Measurements from ENCODE around the gene PVALB. TPM values are rescaled to one million over a fixed set of nuclear protein-coding genes. Genes with fewer than 3 reads are reported as not detected.

The PVALB gene
- total RNA-seq, 1 donor from 2014 or later = 0.81 TPM

GRCh38 chr22:36815558-36816338 lies 1.1 kb downstream of the PVALB start:
- no peak for DNase-seq (ENCODE audit: low spot score)

GRCh38 chr22:36814801-36815200 lies 2.0 kb downstream of the PVALB start:
- no peak for ATAC-seq

More at GRCh38 chr22:36815558-36816338, 1.1 kb downstream of the PVALB start:
- ATAC-seq = no peak

GRCh38 chr22:36811094-36811800 lies 5.6 kb downstream of the PVALB start:
- no peak for DNase-seq (ENCODE audit: low spot score)
- no peak for ATAC-seq

More at GRCh38 chr22:36814801-36815200, 2.0 kb downstream of the PVALB start:
- DNase-seq (ENCODE audit: low spot score) = no peak

GRCh38 chr22:36809351-36809750 lies 7.5 kb downstream of the PVALB start:
- no peak for ATAC-seq
- DNase-seq (ENCODE audit: low spot score) = no peak

GRCh38 chr22:36808721-36809344 lies 8.0 kb downstream of the PVALB start:
- DNase-seq (ENCODE audit: low spot score) (no peak), ATAC-seq (no peak)

- ATAC-seq (no peak), DNase-seq (ENCODE audit: low spot score) (no peak)
Observed at GRCh38 chr22:36807627-36808026, 9.2 kb downstream of the PVALB start.

GRCh38 chr22:36806835-36807234 lies 10.0 kb downstream of the PVALB start:
- no peak for DNase-seq (ENCODE audit: low spot score)
- no peak for ATAC-seq

- ATAC-seq (no peak), DNase-seq (ENCODE audit: low spot score) (no peak)
Observed at GRCh38 chr22:36803358-36803757, 13.5 kb downstream of the PVALB start.

- no peak for ATAC-seq
- DNase-seq (ENCODE audit: low spot score) = no peak
Observed at GRCh38 chr22:36798674-36799066, 18.2 kb downstream of the PVALB start.

GRCh38 chr22:36797911-36798673 lies 18.7 kb downstream of the PVALB start:
- no peak for DNase-seq (ENCODE audit: low spot score)
- ATAC-seq = no peak

- no peak for DNase-seq (ENCODE audit: low spot score)
- ATAC-seq = no peak
Observed at GRCh38 chr22:36797374-36797773, 19.5 kb downstream of the PVALB start.

- DNase-seq (ENCODE audit: low spot score) = no peak
- no peak for ATAC-seq
Observed at GRCh38 chr22:36796552-36797175, 20.2 kb downstream of the PVALB start.

GRCh38 chr22:36795633-36796032 lies 21.2 kb downstream of the PVALB start:
- DNase-seq (ENCODE audit: low spot score) = no peak
- no peak for ATAC-seq

- no peak for ATAC-seq
- DNase-seq (ENCODE audit: low spot score) = no peak
Observed at GRCh38 chr22:36790648-36791047, 26.2 kb downstream of the PVALB start.

GRCh38 chr22:36787204-36787988 lies 29.4 kb downstream of the PVALB start:
- DNase-seq (ENCODE audit: low spot score) (no peak), ATAC-seq (no peak)

- no peak for ATAC-seq
Observed at GRCh38 chr22:36783743-36784142, 33.1 kb downstream of the PVALB start.

GRCh38 chr22:36781656-36782627 lies 34.9 kb downstream of the PVALB start:
- DNase-seq (ENCODE audit: low spot score) (peak; percentile 74), ATAC-seq (peak; percentile 98)

More at GRCh38 chr22:36783743-36784142, 33.1 kb downstream of the PVALB start:
- no peak for DNase-seq (ENCODE audit: low spot score)

- no peak for DNase-seq (ENCODE audit: low spot score)
- ATAC-seq = no peak
Observed at GRCh38 chr22:36778020-36778419, 38.8 kb downstream of the PVALB start.

GRCh38 chr22:36776722-36777121 lies 40.1 kb downstream of the PVALB start:
- DNase-seq (ENCODE audit: low spot score) (no peak), ATAC-seq (no peak)
